GM12878 (cell line): ENCODE measurements around the gene MVB12B. TPM values are rescaled to one million over a fixed set of nuclear protein-coding genes. Genes with fewer than 3 reads are reported as not detected.

Experiments used
- ATAC-seq: fragments of 200-7000 bp; cut with Tn5 transposase; 3 replicates; pipeline ENCODE4 v1.9.1; 2020; ENCODE audit warnings: mild to moderate bottlenecking, moderate library complexity
- BruUV-seq: library from RNA; stranded (reverse); fragments of 400-500 nt; replicated peaks from 2 replicates; lab custom pipeline; 2021; lab: Mats Ljungman, UMichigan
- CTCF ChIA-PET: fragments of 300-600 bp; sonication (Branson Sonifier 250); formaldehyde crosslinking; extraction: SDS; loops from one replicate; lab custom pipeline; 2021; ENCODE audit warnings: inconsistent platforms; lab: Yijun Ruan, JAX
- POLR2A ChIA-PET: fragments of 350-600 bp; formaldehyde crosslinking; extraction: SDS; loops from one replicate; lab custom pipeline; 2021; ENCODE audit warnings: inconsistent platforms; lab: Charles Lee
- RAD21 ChIA-PET: fragments of 300-600 bp; sonication (Branson Sonifier 250); formaldehyde crosslinking; loops from one replicate; lab custom pipeline; 2023; ENCODE audit warnings: antibody characterized with exemption; ENCODE audit not compliant: unreplicated experiment; lab: Charles Lee
- SMC1A ChIA-PET: fragments of 300-600 bp; sonication (Branson Sonifier 250); formaldehyde crosslinking; loops from one replicate; lab custom pipeline; 2023; ENCODE audit not compliant: unreplicated experiment, uncharacterized antibody; lab: Charles Lee
- DNase-seq: peaks from one replicate; pipeline ENCODE4 v3.0.0-alpha.2; 2011; ENCODE audit warnings: low read depth, low spot score
- FAIRE-seq: peaks from 3 replicates; lab custom pipeline; 2011; peaks lifted over from hg19 to GRCh38; lab: Jason Lieb, UNC
- H2AFZ ChIP-seq: 2 replicates; pipeline ENCODE4 v1.6.0; 2011; ENCODE audit warnings: low read depth, low read length, control low read depth; ENCODE audit not compliant: control insufficient read depth
- H3K27ac ChIP-seq: 2 replicates; pipeline ENCODE4 v1.5.1; 2011; ENCODE audit warnings: control low read depth; ENCODE audit not compliant: control insufficient read depth, insufficient read depth
- H3K27me3 ChIP-seq, 2 experiments: replicated peaks in 1 of 2; 2 replicates each; pipeline versions ENCODE4 v1.6.0 to v1.6.1; 2011; ENCODE audit warnings: low read length in 1 of 2; ENCODE audit not compliant: control insufficient read depth in 2 of 2, insufficient read depth in 2 of 2
- H3K36me3 ChIP-seq, 2 experiments: 2 replicates each; pipeline ENCODE4 v1.5.1; 2011; ENCODE audit warnings: low read length in 1 of 2; ENCODE audit not compliant: control insufficient read depth in 2 of 2, insufficient read depth in 2 of 2
- H3K4me1 ChIP-seq: 2 replicates; pipeline ENCODE4 v1.6.1; 2011; ENCODE audit warnings: mild to moderate bottlenecking, low read length, moderate library complexity, mixed read lengths; ENCODE audit not compliant: control insufficient read depth, insufficient read depth
- H3K4me2 ChIP-seq: 2 replicates; pipeline ENCODE4 v1.6.0; 2011; ENCODE audit warnings: control low read depth; ENCODE audit not compliant: control insufficient read depth, insufficient read depth
- H3K4me3 ChIP-seq: fragments of 200-600 bp; sonication (generic); 2 replicates; pipeline ENCODE4 v1.5.1; 2016
- H3K79me2 ChIP-seq: 2 replicates; pipeline ENCODE4 v1.6.0; 2011; ENCODE audit warnings: low read length; ENCODE audit not compliant: control insufficient read depth, insufficient read depth
- H3K9ac ChIP-seq: 2 replicates; pipeline ENCODE4 v1.8.0; 2011; ENCODE audit warnings: low read length, control low read depth, mixed read lengths; ENCODE audit not compliant: control insufficient read depth, insufficient read depth
- H3K9me3 ChIP-seq: replicated peaks from 3 replicates; pipeline ENCODE4 v1.5.1; 2011; ENCODE audit warnings: mild to moderate bottlenecking, low read length; ENCODE audit not compliant: control insufficient read depth, insufficient read depth
- H4K20me1 ChIP-seq: 2 replicates; pipeline ENCODE4 v1.6.0; 2011; ENCODE audit not compliant: control insufficient read depth, insufficient read depth
- ATF7 ChIP-seq: fragments of 450-650 bp; IDR thresholded peaks from 2 replicates; pipeline ENCODE4 v1.6.1; 2016; ENCODE audit warnings: low read depth, mild to moderate bottlenecking
- CHD1 ChIP-seq: IDR thresholded peaks from 2 replicates; pipeline ENCODE4 v1.6.1; 2012; ENCODE audit warnings: low read depth, low read length, improper control_type of control experiment
- E4F1 ChIP-seq: fragments of 450-650 bp; IDR thresholded peaks from 2 replicates; pipeline ENCODE4 v1.6.1; 2018; ENCODE audit warnings: borderline replicate concordance, mild to moderate bottlenecking; ENCODE audit not compliant: partially characterized antibody
- EED ChIP-seq: sonication (generic); IDR thresholded peaks from 2 replicates; pipeline ENCODE4 v1.6.1; 2016; ENCODE audit warnings: antibody characterized with exemption, low read depth
- EP300 ChIP-seq, 2 experiments: fragments of 150-350 bp in 1 of 2; IDR thresholded peaks; 2 replicates each; pipeline ENCODE4 v1.6.1; 2011 to 2012; ENCODE audit warnings: low read depth in 2 of 2, low read length in 2 of 2, borderline replicate concordance in 1 of 2, improper control_type of control experiment in 1 of 2, inconsistent platforms in 1 of 2; ENCODE audit not compliant: control insufficient read depth in 1 of 2
- FOS ChIP-seq: IDR thresholded peaks from 3 replicates; pipeline ENCODE4 v1.6.1; 2011; ENCODE audit warnings: borderline replicate concordance; ENCODE audit not compliant: insufficient read length; ENCODE audit errors: extremely low read depth
- IKZF2 ChIP-seq, 2 experiments: fragments of 450-650 bp; IDR thresholded peaks; 2 replicates each; pipeline ENCODE4 v1.6.1; 2017; ENCODE audit warnings: mild to moderate bottlenecking in 2 of 2, moderate library complexity in 2 of 2
- KLF5 ChIP-seq: fragments of 450-650 bp; IDR thresholded peaks from 2 replicates; pipeline ENCODE4 v1.6.1; 2014; ENCODE audit warnings: mild to moderate bottlenecking; ENCODE audit not compliant: partially characterized antibody
- PKNOX1 ChIP-seq: fragments of 450-650 bp; IDR thresholded peaks from 2 replicates; pipeline ENCODE4 v1.6.1; 2016; ENCODE audit warnings: mild to moderate bottlenecking
- RELB ChIP-seq: fragments of 450-650 bp; IDR thresholded peaks from 2 replicates; pipeline ENCODE4 v1.6.1; 2017; ENCODE audit warnings: low read depth, mild to moderate bottlenecking, moderate library complexity
- RFX5 ChIP-seq: IDR thresholded peaks from 2 replicates; pipeline ENCODE4 v1.6.1; 2011; ENCODE audit warnings: low read depth, low read length, improper control_type of control experiment
- SKIL ChIP-seq: fragments of 450-650 bp; IDR thresholded peaks from 2 replicates; pipeline ENCODE4 v1.6.1; 2017; ENCODE audit warnings: mild to moderate bottlenecking, low read depth, inconsistent platforms; ENCODE audit not compliant: poor library complexity, severe bottlenecking
- WGBS: methylation state at CpG from one replicate; pipeline ENCODE4 v1.1.6; 2016; ENCODE audit warnings: low lambda C conversion rate; ENCODE audit not compliant: insufficient replicate concordance, insufficient coverage; ENCODE audit errors: missing lambda C conversion rate; 5-methylcytosine and 5-hydroxymethylcytosine counted together
- in situ Hi-C: fragments of 300-500 bp; cut with MboI; formaldehyde crosslinking; loops from 9 replicates; pipeline ENCODE4 v1.14.3; 2018; ENCODE audit warnings: mixed read lengths
- intact Hi-C: fragments of 100-400 bp; cut with micrococcal nuclease; formaldehyde crosslinking; loops from one replicate; pipeline ENCODE4 v1.14.2; 2022; ENCODE audit not compliant: unreplicated experiment
- polyA plus RNA-seq, 11 experiments: library from polyadenylated mRNA; depleted of rRNA in 4 of 11; unstranded in 6 of 11; stranded (reverse) in 5 of 11; fragments of >200 nt; fragmentation: Nextera tagmentation in 4 of 11; fragmentation: Illumina TruSeq in 1 of 11; extraction: Ambion mirVana in 4 of 11; extraction: Trizol in 1 of 11; gene quantifications; 1 replicate in 1 of 11; 2 replicates in 10 of 11; pipeline versions ENCODE4 v1.2.1 to v1.2.3, GENCODE V29; 2011 to 2016; ENCODE audit warnings: inconsistent platforms in 2 of 11, missing spikeins in 2 of 11, low read depth in 1 of 11
- total RNA-seq, 4 experiments: library from RNA; depleted of rRNA in 3 of 4; stranded (reverse); fragments of >200 nt in 3 of 4; fragmentation: Illumina TruSeq in 1 of 4; extraction: Trizol in 1 of 4; gene quantifications; 2 replicates each; pipeline versions ENCODE4 v1.2.1 to v1.2.3, GENCODE V29; 2013 to 2021

Gene MVB12B
- total and polyA plus RNA-seq, 10 of the 15 experiments (the other 5 are each of a cell fraction or from before 2014, with no cell fraction given), result 0.08 TPM; not detected in 9

GRCh38 chr9:126420135-126420534 is 93.5 kb downstream of the MVB12B start:
- CTCF ChIA-PET, result interaction anchor here (1.4 kb wide), 1 partner anchor 21 kb away, joined by 5 read pairs; no protein-coding TSS in a partner anchor
- no peak for FAIRE-seq
- H3K4me2 ChIP-seq, result no peak overlapping the region
- no peaks in the 10 kb centered on the region for H3K36me3 ChIP-seq
- H2AFZ ChIP-seq, result no peak overlapping the region
- no peaks in the 10 kb centered on the region for H3K79me2 ChIP-seq
- WGBS, result 48% methylated on average over 7 of the region's 7 CpGs
- RAD21 ChIA-PET, result no interaction called here
- SMC1A ChIA-PET, result interaction anchor here (1.1 kb wide), 1 partner anchor 22 kb away, joined by 3 read pairs; no protein-coding TSS in a partner anchor
- H3K9me3 ChIP-seq, result no peaks in the 10 kb centered on the region
- intact Hi-C loops (no loop called here), in situ Hi-C loops (no loop called here)
- H3K9ac ChIP-seq, result no peak overlapping the region
- H3K27me3 ChIP-seq, result peaks cover 6% of the 10 kb centered on the region in 2 experiments
- H4K20me1 ChIP-seq, result no peaks in the 10 kb centered on the region
- ATAC-seq, result no peak
- no peak overlapping the region for H3K4me3 ChIP-seq
- H3K4me1 ChIP-seq, result no peaks in the 10 kb centered on the region
- no TSS peak for BruUV-seq
- DNase-seq, result no peak
- POLR2A ChIA-PET, result interaction anchor here (0.6 kb wide), 1 partner anchor 165 kb away, joined by 3 read pairs; no protein-coding TSS in a partner anchor
- no peak overlapping the region for H3K27ac ChIP-seq
- TF ChIP-seq SKIL (no peak), EP300 (IDR thresholded peaks at IDR 0.05; ENCODE audit: borderline replicate concordance in 1 of 2, control insufficient read depth in 1 of 2, low read depth in 2 of 2, low read length in 2 of 2) (no peak), PKNOX1 (no peak), RELB (no peak), FOS (no peak), RFX5 (no peak), EED (no peak), CHD1 (no peak), IKZF2 (IDR thresholded peaks at IDR 0.05) (no peak), ATF7 (no peak), E4F1 (no peak), KLF5 (no peak)
